KMS-11 (cell line): Measurements from ENCODE around the gene TBC1D10B.

Experiments used
- H2AFZ ChIP-seq: fragments of 200-600 bp; sonication (generic); 2 replicates; pipeline ENCODE4 v1.6.1; 2016; ENCODE audit warnings: antibody characterized with exemption, mixed run types, low read depth
- H3K27ac ChIP-seq: fragments of 200-600 bp; sonication (generic); 2 replicates; pipeline ENCODE4 v1.6.1; 2016; ENCODE audit warnings: mild to moderate bottlenecking, mixed run types
- H3K27me3 ChIP-seq: fragments of 200-600 bp; sonication (generic); 2 replicates; pipeline ENCODE4 v1.6.1; 2017; ENCODE audit warnings: mild to moderate bottlenecking, low read depth, mixed run types, moderate library complexity; ENCODE audit not compliant: insufficient read depth
- H3K36me3 ChIP-seq: fragments of 200-600 bp; sonication (generic); 2 replicates; pipeline ENCODE4 v1.6.1; 2017; ENCODE audit warnings: mild to moderate bottlenecking, mixed run types; ENCODE audit not compliant: insufficient read depth
- H3K4me1 ChIP-seq: fragments of 200-600 bp; sonication (generic); 2 replicates; pipeline ENCODE4 v1.6.1; 2016; ENCODE audit warnings: mild to moderate bottlenecking, low read depth, mixed run types; ENCODE audit not compliant: poor library complexity, severe bottlenecking
- H3K4me2 ChIP-seq: fragments of 200-600 bp; sonication (generic); 2 replicates; pipeline ENCODE4 v1.7.0; 2016; ENCODE audit warnings: mild to moderate bottlenecking, mixed run types
- H3K4me3 ChIP-seq: fragments of 200-600 bp; sonication (generic); IDR thresholded peaks from 2 replicates; pipeline ENCODE4 v1.6.1; 2017; ENCODE audit warnings: low read depth, low read length, mixed read lengths; ENCODE audit not compliant: insufficient read depth
- H3K79me2 ChIP-seq: fragments of 200-600 bp; sonication (generic); 2 replicates; pipeline ENCODE4 v1.6.1; 2016; ENCODE audit warnings: low read depth, mixed run types; ENCODE audit not compliant: insufficient read depth
- H3K9ac ChIP-seq: fragments of 200-600 bp; sonication (generic); 2 replicates; pipeline ENCODE4 v1.6.1; 2016; ENCODE audit warnings: mild to moderate bottlenecking, mixed run types
- H4K20me1 ChIP-seq: fragments of 200-600 bp; sonication (generic); 2 replicates; pipeline ENCODE4 v1.6.1; 2016; ENCODE audit warnings: mild to moderate bottlenecking, mixed run types; ENCODE audit not compliant: insufficient read depth
- TF ChIP-seq, protein P1 (sequence below): fragments of 200-600 bp; sonication (generic); conservative IDR thresholded peaks from 2 replicates; pipeline ENCODE4 v1.6.1; 2017; ENCODE audit warnings: low read depth, mild to moderate bottlenecking, antibody characterized with exemption, low read length, moderate library complexity, mixed read lengths

TBC1D10B gene

DNA sequence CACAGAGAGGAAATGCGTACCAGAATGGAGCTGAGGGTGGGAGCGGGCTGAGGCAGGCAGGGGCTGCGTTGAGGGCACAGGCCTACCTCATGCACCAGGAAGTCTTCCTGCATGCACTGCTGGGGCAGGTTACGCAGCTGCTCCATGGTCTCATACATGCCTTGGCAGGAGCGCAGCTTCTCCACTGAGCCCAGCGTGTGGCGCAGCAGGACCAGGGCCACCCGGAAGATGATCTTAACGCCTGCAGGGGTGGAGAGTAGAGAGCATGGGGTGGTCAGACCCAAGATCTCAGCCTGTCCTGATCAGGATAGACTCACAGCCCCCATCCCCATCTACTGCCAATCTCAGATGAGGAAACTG, 11.7 kb downstream of the TBC1D10B start:
- TF ChIP-seq, protein P1, sequence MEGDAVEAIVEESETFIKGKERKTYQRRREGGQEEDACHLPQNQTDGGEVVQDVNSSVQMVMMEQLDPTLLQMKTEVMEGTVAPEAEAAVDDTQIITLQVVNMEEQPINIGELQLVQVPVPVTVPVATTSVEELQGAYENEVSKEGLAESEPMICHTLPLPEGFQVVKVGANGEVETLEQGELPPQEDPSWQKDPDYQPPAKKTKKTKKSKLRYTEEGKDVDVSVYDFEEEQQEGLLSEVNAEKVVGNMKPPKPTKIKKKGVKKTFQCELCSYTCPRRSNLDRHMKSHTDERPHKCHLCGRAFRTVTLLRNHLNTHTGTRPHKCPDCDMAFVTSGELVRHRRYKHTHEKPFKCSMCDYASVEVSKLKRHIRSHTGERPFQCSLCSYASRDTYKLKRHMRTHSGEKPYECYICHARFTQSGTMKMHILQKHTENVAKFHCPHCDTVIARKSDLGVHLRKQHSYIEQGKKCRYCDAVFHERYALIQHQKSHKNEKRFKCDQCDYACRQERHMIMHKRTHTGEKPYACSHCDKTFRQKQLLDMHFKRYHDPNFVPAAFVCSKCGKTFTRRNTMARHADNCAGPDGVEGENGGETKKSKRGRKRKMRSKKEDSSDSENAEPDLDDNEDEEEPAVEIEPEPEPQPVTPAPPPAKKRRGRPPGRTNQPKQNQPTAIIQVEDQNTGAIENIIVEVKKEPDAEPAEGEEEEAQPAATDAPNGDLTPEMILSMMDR = no peak
- H3K9ac ChIP-seq = no peak overlapping the region
- no peak overlapping the region for H2AFZ ChIP-seq
- H3K4me1 ChIP-seq = peaks cover 19% of the 10 kb centered on the region
- no peaks in the 10 kb centered on the region for H4K20me1 ChIP-seq
- H3K79me2 ChIP-seq = peaks cover 30% of the 10 kb centered on the region
- H3K36me3 ChIP-seq = no peaks in the 10 kb centered on the region
- H3K27me3 ChIP-seq = no peaks in the 10 kb centered on the region
- H3K4me2 ChIP-seq = no peak overlapping the region
- no peak overlapping the region for H3K4me3 ChIP-seq
- no peak overlapping the region for H3K27ac ChIP-seq

DNA sequence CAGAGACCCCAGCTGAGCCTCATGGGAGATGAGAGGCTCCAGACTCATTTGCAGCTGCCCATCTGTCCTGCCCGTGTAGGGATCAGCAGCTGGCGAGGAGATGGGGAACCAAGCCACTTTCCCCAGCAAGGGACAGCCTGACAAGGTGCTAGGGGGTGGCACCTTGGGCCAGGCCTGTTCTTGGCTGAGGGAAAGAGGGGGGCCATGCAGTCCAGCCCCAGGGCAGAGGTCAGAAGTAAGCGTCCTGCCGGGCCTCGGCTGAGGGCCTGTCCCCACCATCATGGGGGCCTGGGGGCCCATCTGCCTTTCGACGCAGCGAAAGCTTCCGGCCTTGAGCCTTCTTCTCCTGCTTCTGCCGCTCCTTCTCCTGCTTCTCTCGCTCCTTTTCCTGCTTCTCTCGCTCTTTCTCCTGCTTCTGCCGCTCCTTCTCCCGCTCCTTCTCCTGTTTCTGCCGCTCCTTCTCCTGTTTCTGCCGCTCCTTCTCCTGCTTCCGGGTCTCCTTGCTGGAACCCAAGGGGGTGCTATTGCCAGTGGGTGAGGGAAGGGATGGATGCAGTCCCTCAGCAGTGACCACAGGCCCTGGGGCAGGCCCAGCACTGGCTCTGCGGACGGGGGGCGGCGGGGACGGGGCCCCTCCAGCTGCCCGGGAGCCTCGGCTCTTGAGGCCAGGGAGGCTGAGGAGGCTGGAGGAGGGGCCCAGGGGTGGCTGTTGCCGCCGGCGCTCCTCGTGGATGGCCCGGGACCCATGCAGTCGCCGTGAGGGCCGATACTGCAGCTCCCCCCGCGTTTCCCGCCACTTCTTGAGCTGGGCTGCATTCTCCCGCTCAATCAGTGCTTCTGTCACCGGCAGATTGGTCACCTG, 12.3 kb downstream of the TBC1D10B start:
- Histone ChIP-seq H3K4me1 (peaks cover 19% of the 10 kb centered on the region), H3K4me3 (no peak overlapping the region), H3K9ac (no peak overlapping the region), H3K79me2 (peaks cover 29% of the 10 kb centered on the region), H2AFZ (no peak overlapping the region), H3K27me3 (no peaks in the 10 kb centered on the region), H3K36me3 (no peaks in the 10 kb centered on the region), H3K27ac (no peak overlapping the region), H3K4me2 (no peak overlapping the region), H4K20me1 (no peaks in the 10 kb centered on the region)
- TF ChIP-seq, protein P1 = no peak

DNA sequence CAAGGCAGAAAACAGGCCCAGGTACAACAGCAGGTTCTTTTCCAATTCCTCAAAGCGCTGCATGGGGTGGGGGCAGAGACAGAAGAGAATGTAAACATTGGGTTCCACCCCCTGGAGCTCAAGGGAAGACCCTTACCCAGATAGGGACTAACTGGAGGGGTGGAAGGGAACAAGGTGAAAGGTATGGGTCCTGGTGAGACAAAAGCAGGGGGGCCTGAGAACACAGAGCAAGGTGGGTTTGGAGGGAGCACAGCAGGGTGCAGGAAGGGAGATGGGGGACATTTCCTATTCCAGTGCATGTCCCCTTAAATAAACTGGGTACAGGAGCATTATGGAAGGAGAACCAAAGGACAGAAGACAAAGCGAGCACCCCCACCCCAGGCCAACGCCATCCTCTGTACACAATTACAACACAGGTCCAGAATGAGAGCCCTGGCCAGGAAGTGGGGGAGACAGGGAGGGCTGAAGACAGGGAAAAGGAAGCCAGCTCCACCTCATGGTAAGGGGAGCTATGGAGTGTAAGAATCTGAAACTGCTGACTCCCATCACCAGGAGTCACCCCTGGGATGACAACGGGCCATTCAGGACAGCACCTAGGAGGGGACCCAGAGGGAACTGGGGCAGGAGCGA, 13.1 kb downstream of the TBC1D10B start:
- Histone ChIP-seq H3K27ac (no peak overlapping the region), H2AFZ (no peak overlapping the region), H3K27me3 (no peaks in the 10 kb centered on the region), H3K9ac (no peak overlapping the region), H3K4me2 (no peak overlapping the region), H4K20me1 (no peaks in the 10 kb centered on the region), H3K4me1 (peaks cover 23% of the 10 kb centered on the region), H3K4me3 (no peak overlapping the region), H3K79me2 (peaks cover 24% of the 10 kb centered on the region), H3K36me3 (no peaks in the 10 kb centered on the region)
- TF ChIP-seq, protein P1 = no peak

DNA sequence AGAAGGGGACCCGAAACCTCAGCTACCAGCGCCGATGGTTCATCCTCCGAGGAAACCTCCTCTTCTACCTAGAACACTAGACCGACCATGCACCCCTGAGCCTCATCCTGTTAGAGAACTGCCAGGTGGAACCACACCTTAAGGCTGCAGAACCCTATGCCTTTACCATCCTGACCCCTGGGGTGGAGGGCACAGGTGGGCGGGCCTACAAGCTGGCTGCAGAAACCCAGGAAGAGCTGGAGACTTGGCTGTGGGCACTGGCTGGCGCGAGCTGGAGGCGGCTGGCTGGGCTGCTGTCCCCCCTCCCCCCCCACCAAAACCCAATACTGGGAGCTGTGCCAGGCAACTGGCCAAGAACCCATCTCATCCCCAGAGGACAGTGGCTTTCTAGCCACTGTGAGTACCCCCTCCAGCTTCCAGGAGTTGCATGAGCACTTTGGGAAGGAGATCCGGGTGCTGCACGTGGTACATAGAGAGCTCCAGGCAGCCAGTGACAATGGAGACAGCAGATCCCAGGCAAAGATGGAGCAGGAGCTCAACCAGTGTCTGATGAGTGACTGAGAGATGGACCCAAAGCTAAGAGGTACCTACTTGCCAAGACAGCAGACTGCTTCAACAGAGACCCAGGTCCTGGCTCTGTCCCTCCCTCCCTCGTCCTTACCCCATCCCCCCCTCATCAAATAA, 13.8 kb downstream of the TBC1D10B start:
- no peak overlapping the region for H3K9ac ChIP-seq
- H3K4me1 ChIP-seq = peaks cover 26% of the 10 kb centered on the region
- no peaks in the 10 kb centered on the region for H3K27me3 ChIP-seq
- no peaks in the 10 kb centered on the region for H4K20me1 ChIP-seq
- TF ChIP-seq, protein P1 = no peak
- peak overlapping the region; percentile 44; the same call in 1 of the 2 replicates for H3K4me2 ChIP-seq
- peaks cover 24% of the 10 kb centered on the region for H3K79me2 ChIP-seq
- H3K4me3 ChIP-seq = no peak overlapping the region
- H3K36me3 ChIP-seq = no peaks in the 10 kb centered on the region
- H3K27ac ChIP-seq = peak overlapping the region; percentile 49; the same call in 1 of the 2 replicates
- no peak overlapping the region for H2AFZ ChIP-seq
